Liver (tissue), 9 donors: ENCODE data around the gene PLA1A. TPM values are rescaled to one million over a fixed set of nuclear protein-coding genes. Genes with fewer than 3 reads are reported as not detected.

Source experiments
- DNase-seq: peaks from one replicate; pipeline ENCODE4 v3.0.0-alpha.2; 2017; ENCODE audit warnings: low spot score
- H3K27ac ChIP-seq, 2 donors: one replicate each; pipeline ENCODE4 v1.7.0; 2013; ENCODE audit warnings: inconsistent platforms in 2 of 2, low read length in 2 of 2, control low read depth in 1 of 2, low read depth in 1 of 2, mild to moderate bottlenecking in 1 of 2
- H3K27me3 ChIP-seq, 4 donors: one replicate each; pipeline versions ENCODE4 v1.6.1 to v1.7.0; 2013; ENCODE audit warnings: low read length in 3 of 4, inconsistent platforms in 1 of 4, mild to moderate bottlenecking in 1 of 4, moderate library complexity in 1 of 4; ENCODE audit not compliant: control insufficient read depth in 4 of 4, insufficient read depth in 4 of 4
- H3K36me3 ChIP-seq, 4 donors: one replicate each; pipeline versions ENCODE4 v1.6.1 to v1.7.0; 2013; ENCODE audit warnings: low read length in 3 of 4, mild to moderate bottlenecking in 3 of 4, low read depth in 1 of 4, moderate library complexity in 1 of 4; ENCODE audit not compliant: control insufficient read depth in 4 of 4, insufficient read depth in 3 of 4
- H3K4me1 ChIP-seq, 4 donors: one replicate each; pipeline versions ENCODE4 v1.6.1 to v1.7.0; 2013; ENCODE audit warnings: low read length in 3 of 4, mild to moderate bottlenecking in 3 of 4, moderate library complexity in 1 of 4; ENCODE audit not compliant: control insufficient read depth in 4 of 4, insufficient read depth in 4 of 4
- H3K4me3 ChIP-seq, 3 donors: one replicate each; pipeline versions ENCODE4 v1.6.1 to v1.7.0; 2013; ENCODE audit warnings: low read length in 3 of 3, control low read depth in 1 of 3, low read depth in 1 of 3, mild to moderate bottlenecking in 1 of 3
- H3K9ac ChIP-seq, 2 donors: one replicate each; pipeline ENCODE4 v1.7.0; 2013; ENCODE audit warnings: low read length in 2 of 2, mild to moderate bottlenecking in 2 of 2, moderate library complexity in 2 of 2, control low read depth in 1 of 2, low read depth in 1 of 2
- H3K9me3 ChIP-seq, 4 donors: one replicate each; pipeline versions ENCODE4 v1.6.1 to v1.7.0; 2013; ENCODE audit warnings: low read length in 3 of 4; ENCODE audit not compliant: control insufficient read depth in 4 of 4
- FOXA1 ChIP-seq: IDR thresholded peaks from 2 replicates; pipeline ENCODE4 v1.6.1; 2016; ENCODE audit warnings: antibody characterized with exemption
- FOXA2 ChIP-seq: IDR thresholded peaks from 2 replicates; pipeline ENCODE4 v1.6.1; 2016; ENCODE audit warnings: antibody characterized with exemption
- GABPA ChIP-seq, 2 donors: IDR thresholded peaks in 1 of 2; conservative IDR thresholded peaks in 1 of 2; 2 replicates each; pipeline ENCODE4 v1.6.1; 2016; ENCODE audit warnings: antibody characterized with exemption in 2 of 2, mild to moderate bottlenecking in 1 of 2, moderate library complexity in 1 of 2
- HNF4A ChIP-seq, 2 donors: conservative IDR thresholded peaks; 2 replicates each; pipeline ENCODE4 v1.6.1; 2016; ENCODE audit warnings: antibody characterized with exemption in 2 of 2, mild to moderate bottlenecking in 2 of 2
- HNF4G ChIP-seq: IDR thresholded peaks from 2 replicates; pipeline ENCODE4 v1.6.1; 2016; ENCODE audit warnings: antibody characterized with exemption
- JUND ChIP-seq, 2 donors: IDR thresholded peaks; 2 replicates each; pipeline ENCODE4 v1.6.1; 2016; ENCODE audit warnings: antibody characterized with exemption in 2 of 2
- NR2F2 ChIP-seq: IDR thresholded peaks from 2 replicates; pipeline ENCODE4 v1.6.1; 2016; ENCODE audit warnings: antibody characterized with exemption
- RAD21 ChIP-seq, 2 donors: IDR thresholded peaks; 2 replicates each; pipeline ENCODE4 v1.6.1; 2016; ENCODE audit warnings: antibody characterized with exemption in 2 of 2, mild to moderate bottlenecking in 2 of 2
- RXRA ChIP-seq, 2 donors: IDR thresholded peaks; 2 replicates each; pipeline ENCODE4 v1.6.1; 2017 to 2018; ENCODE audit warnings: antibody characterized with exemption in 2 of 2, mild to moderate bottlenecking in 1 of 2
- SP1 ChIP-seq: IDR thresholded peaks from 2 replicates; pipeline ENCODE4 v1.6.1; 2018; ENCODE audit warnings: antibody characterized with exemption, mild to moderate bottlenecking
- TAF1 ChIP-seq: conservative IDR thresholded peaks from 2 replicates; pipeline ENCODE4 v1.6.1; 2016; ENCODE audit warnings: antibody characterized with exemption, mild to moderate bottlenecking
- YY1 ChIP-seq: IDR thresholded peaks from 2 replicates; pipeline ENCODE4 v1.6.1; 2016; ENCODE audit warnings: antibody characterized with exemption, mild to moderate bottlenecking
- WGBS: extraction: QIAGEN DNeasy Blood & Tissue Kit; methylation state at CpG from one replicate; pipeline ENCODE4 v1.1.7; 2013; 5-methylcytosine and 5-hydroxymethylcytosine counted together
- polyA plus RNA-seq, 2 donors: library from polyadenylated mRNA; stranded (reverse) in 1 of 2; unstranded in 1 of 2; fragments of 200-250 nt in 1 of 2; fragments of >200 nt in 1 of 2; fragmentation: Nextera tagmentation in 1 of 2; extraction: Ambion mirVana in 1 of 2; gene quantifications; one replicate each; pipeline versions ENCODE4 v1.2.1 to v1.2.3, GENCODE V29; 2013 to 2015
- total RNA-seq, 2 donors: library from RNA; depleted of rRNA; stranded (reverse); fragments of >200 nt; gene quantifications; one replicate each; pipeline ENCODE4 v1.2.3, GENCODE V29; 2014
- TF ChIP-seq, protein P1 (sequence below): IDR thresholded peaks from 2 replicates; pipeline ENCODE4 v1.6.1; 2016; ENCODE audit warnings: antibody characterized with exemption
- TF ChIP-seq, protein P2 (sequence below): fragments of 150-350 bp; IDR thresholded peaks from 2 replicates; pipeline ENCODE4 v1.5.1; 2017; ENCODE audit warnings: improper control_type of control experiment, low read depth, low read length; ENCODE audit not compliant: missing input control
- TF ChIP-seq, protein P3 (sequence below): IDR thresholded peaks from 2 replicates; pipeline ENCODE4 v1.6.1; 2016; ENCODE audit warnings: antibody characterized with exemption, mild to moderate bottlenecking
- TF ChIP-seq, protein P4 (sequence below): IDR thresholded peaks from 2 replicates; pipeline ENCODE4 v1.6.1; 2016; ENCODE audit warnings: antibody characterized with exemption
- TF ChIP-seq, protein P5 (sequence below): IDR thresholded peaks from 2 replicates; pipeline ENCODE4 v1.6.1; 2016; ENCODE audit warnings: antibody characterized with exemption
- donor health status: healthy.
- donor health status: healthy.
- donor health status: healthy.
- donor health status: healthy.
- donor health status: healthy.

PLA1A gene
- total and polyA plus RNA-seq, 4 donors: 6.0 to 63.9 (median 33.0) TPM

DNA sequence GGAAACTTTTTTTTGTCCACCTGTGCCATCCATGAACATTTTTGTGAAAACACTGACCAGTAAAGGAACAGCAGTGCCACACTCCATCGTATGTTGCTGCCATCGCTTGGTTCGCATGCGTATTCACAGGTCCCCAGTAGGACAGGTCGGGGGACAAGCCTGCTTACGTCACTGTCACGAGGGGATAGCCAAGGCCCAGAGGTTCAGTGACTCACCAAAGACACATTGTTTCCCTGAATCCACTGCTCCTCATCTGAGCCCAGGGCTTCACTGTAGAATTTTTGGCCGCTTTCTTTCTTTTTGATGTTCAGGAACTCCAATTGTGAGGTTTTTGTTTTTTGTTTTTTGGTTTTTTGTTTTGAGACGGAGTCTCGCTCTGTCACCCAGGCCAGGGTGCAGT lies 12.5 kb upstream of the PLA1A start:
- Histone ChIP-seq H3K27me3 (no peaks in the 10 kb centered on the region), H3K27ac (no peak overlapping the region), H3K4me3 (no peak overlapping the region), H3K9me3 (no peaks in the 10 kb centered on the region), H3K9ac (no peak overlapping the region), H3K4me1 (peaks cover 0 to 2% (median 0%) of the 10 kb centered on the region in 4 donors), H3K36me3 (no peaks in the 10 kb centered on the region)
- 97% methylated on average over 10 of the region's 10 CpGs for WGBS
- DNase-seq: no peak
- no peak for TF ChIP-seq YY1
- no peak for TF ChIP-seq GABPA (IDR thresholded peaks at IDR 0.05 in 1 of 2, conservative IDR thresholded peaks at IDR 0.05 in 1 of 2)
- TF ChIP-seq, protein P1, sequence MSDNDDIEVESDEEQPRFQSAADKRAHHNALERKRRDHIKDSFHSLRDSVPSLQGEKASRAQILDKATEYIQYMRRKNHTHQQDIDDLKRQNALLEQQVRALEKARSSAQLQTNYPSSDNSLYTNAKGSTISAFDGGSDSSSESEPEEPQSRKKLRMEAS: no peak
- no peak for TF ChIP-seq JUND (IDR thresholded peaks at IDR 0.05)
- TF ChIP-seq, protein P2, sequence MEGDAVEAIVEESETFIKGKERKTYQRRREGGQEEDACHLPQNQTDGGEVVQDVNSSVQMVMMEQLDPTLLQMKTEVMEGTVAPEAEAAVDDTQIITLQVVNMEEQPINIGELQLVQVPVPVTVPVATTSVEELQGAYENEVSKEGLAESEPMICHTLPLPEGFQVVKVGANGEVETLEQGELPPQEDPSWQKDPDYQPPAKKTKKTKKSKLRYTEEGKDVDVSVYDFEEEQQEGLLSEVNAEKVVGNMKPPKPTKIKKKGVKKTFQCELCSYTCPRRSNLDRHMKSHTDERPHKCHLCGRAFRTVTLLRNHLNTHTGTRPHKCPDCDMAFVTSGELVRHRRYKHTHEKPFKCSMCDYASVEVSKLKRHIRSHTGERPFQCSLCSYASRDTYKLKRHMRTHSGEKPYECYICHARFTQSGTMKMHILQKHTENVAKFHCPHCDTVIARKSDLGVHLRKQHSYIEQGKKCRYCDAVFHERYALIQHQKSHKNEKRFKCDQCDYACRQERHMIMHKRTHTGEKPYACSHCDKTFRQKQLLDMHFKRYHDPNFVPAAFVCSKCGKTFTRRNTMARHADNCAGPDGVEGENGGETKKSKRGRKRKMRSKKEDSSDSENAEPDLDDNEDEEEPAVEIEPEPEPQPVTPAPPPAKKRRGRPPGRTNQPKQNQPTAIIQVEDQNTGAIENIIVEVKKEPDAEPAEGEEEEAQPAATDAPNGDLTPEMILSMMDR: no peak
- no peak for TF ChIP-seq SP1
- TF ChIP-seq RXRA (IDR thresholded peaks at IDR 0.05): no peak
- no peak for TF ChIP-seq TAF1
- TF ChIP-seq HNF4A (conservative IDR thresholded peaks at IDR 0.05): no peak
- TF ChIP-seq, protein P3, sequence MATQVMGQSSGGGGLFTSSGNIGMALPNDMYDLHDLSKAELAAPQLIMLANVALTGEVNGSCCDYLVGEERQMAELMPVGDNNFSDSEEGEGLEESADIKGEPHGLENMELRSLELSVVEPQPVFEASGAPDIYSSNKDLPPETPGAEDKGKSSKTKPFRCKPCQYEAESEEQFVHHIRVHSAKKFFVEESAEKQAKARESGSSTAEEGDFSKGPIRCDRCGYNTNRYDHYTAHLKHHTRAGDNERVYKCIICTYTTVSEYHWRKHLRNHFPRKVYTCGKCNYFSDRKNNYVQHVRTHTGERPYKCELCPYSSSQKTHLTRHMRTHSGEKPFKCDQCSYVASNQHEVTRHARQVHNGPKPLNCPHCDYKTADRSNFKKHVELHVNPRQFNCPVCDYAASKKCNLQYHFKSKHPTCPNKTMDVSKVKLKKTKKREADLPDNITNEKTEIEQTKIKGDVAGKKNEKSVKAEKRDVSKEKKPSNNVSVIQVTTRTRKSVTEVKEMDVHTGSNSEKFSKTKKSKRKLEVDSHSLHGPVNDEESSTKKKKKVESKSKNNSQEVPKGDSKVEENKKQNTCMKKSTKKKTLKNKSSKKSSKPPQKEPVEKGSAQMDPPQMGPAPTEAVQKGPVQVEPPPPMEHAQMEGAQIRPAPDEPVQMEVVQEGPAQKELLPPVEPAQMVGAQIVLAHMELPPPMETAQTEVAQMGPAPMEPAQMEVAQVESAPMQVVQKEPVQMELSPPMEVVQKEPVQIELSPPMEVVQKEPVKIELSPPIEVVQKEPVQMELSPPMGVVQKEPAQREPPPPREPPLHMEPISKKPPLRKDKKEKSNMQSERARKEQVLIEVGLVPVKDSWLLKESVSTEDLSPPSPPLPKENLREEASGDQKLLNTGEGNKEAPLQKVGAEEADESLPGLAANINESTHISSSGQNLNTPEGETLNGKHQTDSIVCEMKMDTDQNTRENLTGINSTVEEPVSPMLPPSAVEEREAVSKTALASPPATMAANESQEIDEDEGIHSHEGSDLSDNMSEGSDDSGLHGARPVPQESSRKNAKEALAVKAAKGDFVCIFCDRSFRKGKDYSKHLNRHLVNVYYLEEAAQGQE: no peak
- TF ChIP-seq, protein P4, sequence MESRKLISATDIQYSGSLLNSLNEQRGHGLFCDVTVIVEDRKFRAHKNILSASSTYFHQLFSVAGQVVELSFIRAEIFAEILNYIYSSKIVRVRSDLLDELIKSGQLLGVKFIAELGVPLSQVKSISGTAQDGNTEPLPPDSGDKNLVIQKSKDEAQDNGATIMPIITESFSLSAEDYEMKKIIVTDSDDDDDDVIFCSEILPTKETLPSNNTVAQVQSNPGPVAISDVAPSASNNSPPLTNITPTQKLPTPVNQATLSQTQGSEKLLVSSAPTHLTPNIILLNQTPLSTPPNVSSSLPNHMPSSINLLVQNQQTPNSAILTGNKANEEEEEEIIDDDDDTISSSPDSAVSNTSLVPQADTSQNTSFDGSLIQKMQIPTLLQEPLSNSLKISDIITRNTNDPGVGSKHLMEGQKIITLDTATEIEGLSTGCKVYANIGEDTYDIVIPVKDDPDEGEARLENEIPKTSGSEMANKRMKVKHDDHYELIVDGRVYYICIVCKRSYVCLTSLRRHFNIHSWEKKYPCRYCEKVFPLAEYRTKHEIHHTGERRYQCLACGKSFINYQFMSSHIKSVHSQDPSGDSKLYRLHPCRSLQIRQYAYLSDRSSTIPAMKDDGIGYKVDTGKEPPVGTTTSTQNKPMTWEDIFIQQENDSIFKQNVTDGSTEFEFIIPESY: no peak
- no peak for TF ChIP-seq RAD21 (IDR thresholded peaks at IDR 0.05)
- TF ChIP-seq NR2F2: no peak
- no peak for TF ChIP-seq FOXA2
- no peak for TF ChIP-seq HNF4G
- TF ChIP-seq, protein P5, sequence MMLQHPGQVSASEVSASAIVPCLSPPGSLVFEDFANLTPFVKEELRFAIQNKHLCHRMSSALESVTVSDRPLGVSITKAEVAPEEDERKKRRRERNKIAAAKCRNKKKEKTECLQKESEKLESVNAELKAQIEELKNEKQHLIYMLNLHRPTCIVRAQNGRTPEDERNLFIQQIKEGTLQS: no peak
- no peak for TF ChIP-seq FOXA1
